WTC11 (cell line): ENCODE measurements around the gene ZNF205. TPM values are rescaled to one million over a fixed set of nuclear protein-coding genes. Genes with fewer than 3 reads are reported as not detected.
"Not testable (repeated sequence)": the region's sequence is repeated elsewhere in the genome, so short reads cannot be mapped to it uniquely, and the experiment has no call there.

ENCODE experiments used
- ATAC-seq: fragments of 200-7000 bp; cut with Tn5 transposase; 2 replicates; pipeline ENCODE4 v1.10.0; 2021; ENCODE audit warnings: mild to moderate bottlenecking, moderate library complexity
- CTCF ChIA-PET: fragments of 300-600 bp; sonication (Branson Sonifier 250); formaldehyde crosslinking; loops from one replicate; lab custom pipeline; 2021; ENCODE audit warnings: antibody characterized with exemption; lab: Charles Lee
- POLR2A ChIA-PET: fragments of 350-600 bp; sonication (Branson Sonifier 250); formaldehyde crosslinking; loops from one replicate; lab custom pipeline; 2021; ENCODE audit warnings: antibody characterized with exemption; lab: Charles Lee
- DNase-seq: peaks from one replicate; pipeline ENCODE4 v3.0.0; 2021; ENCODE audit warnings: low spot score
- H3K27ac Mint-ChIP-seq: 2 replicates; pipeline ENCODE4 v1.8.0; 2021; ENCODE audit warnings: mixed read lengths
- H3K27me3 Mint-ChIP-seq: 2 replicates; pipeline ENCODE4 v1.8.0; 2021; ENCODE audit warnings: low read depth, mild to moderate bottlenecking, moderate library complexity, mixed read lengths
- H3K36me3 Mint-ChIP-seq: 2 replicates; pipeline ENCODE4 v1.8.0; 2021; ENCODE audit warnings: mixed read lengths
- H3K4me1 Mint-ChIP-seq: 2 replicates; pipeline ENCODE4 v1.8.0; 2022; ENCODE audit warnings: mixed read lengths
- H3K4me3 Mint-ChIP-seq: 2 replicates; pipeline ENCODE4 v1.8.0; 2021; ENCODE audit warnings: mild to moderate bottlenecking, moderate library complexity, mixed read lengths
- H3K9me3 Mint-ChIP-seq: 2 replicates; pipeline ENCODE4 v1.8.0; 2021; ENCODE audit warnings: mixed read lengths
- E2F5 ChIP-seq: sonication (generic); formaldehyde crosslinking; IDR thresholded peaks from 2 replicates; pipeline ENCODE4 v1.8.1; 2022; ENCODE audit warnings: mild to moderate bottlenecking, moderate library complexity, missing genetic modification reagents
- ELF4 ChIP-seq: sonication (generic); formaldehyde crosslinking; IDR thresholded peaks from 2 replicates; pipeline ENCODE4 v1.8.1; 2022; ENCODE audit warnings: low read depth, mild to moderate bottlenecking, moderate library complexity, missing genetic modification reagents
- KAT7 ChIP-seq: sonication (generic); formaldehyde crosslinking; IDR thresholded peaks from 2 replicates; pipeline ENCODE4 v1.8.1; 2023; ENCODE audit warnings: missing genetic modification reagents, mild to moderate bottlenecking, borderline replicate concordance
- SMAD4 ChIP-seq: sonication (generic); formaldehyde crosslinking; IDR thresholded peaks from 2 replicates; pipeline ENCODE4 v1.8.0; 2022; ENCODE audit warnings: mild to moderate bottlenecking, missing genetic modification reagents
- SP1 ChIP-seq: sonication (generic); formaldehyde crosslinking; conservative IDR thresholded peaks from 2 replicates; pipeline ENCODE4 v1.8.1; 2022; ENCODE audit warnings: missing genetic modification reagents
- TCF7 ChIP-seq: sonication (generic); formaldehyde crosslinking; IDR thresholded peaks from 2 replicates; pipeline ENCODE4 v1.8.0; 2022; ENCODE audit warnings: mild to moderate bottlenecking, low read depth, missing genetic modification reagents, moderate library complexity
- ZNF263 ChIP-seq: sonication (generic); formaldehyde crosslinking; IDR thresholded peaks from 2 replicates; pipeline ENCODE4 v1.8.1; 2022; ENCODE audit warnings: low read depth, mild to moderate bottlenecking, moderate library complexity, missing genetic modification reagents
- ZNF512 ChIP-seq: sonication (generic); formaldehyde crosslinking; IDR thresholded peaks from 2 replicates; pipeline ENCODE4 v1.8.1; 2022; ENCODE audit warnings: missing genetic modification reagents, borderline replicate concordance
- ZNF532 ChIP-seq: fragments of 250-450 bp; sonication (Bioruptor Pico); IDR thresholded peaks from 2 replicates; pipeline ENCODE4 v1.9.0; 2021; ENCODE audit warnings: mild to moderate bottlenecking, borderline replicate concordance
- total RNA-seq: library from RNA; stranded (reverse); gene quantifications from 3 replicates; pipeline ENCODE4 v1.2.3, GENCODE V29; 2021

ZNF205 gene
- total RNA-seq, 1 experiment from 2014 or later = 22.7 TPM

- no peak for TF ChIP-seq ZNF532 (CRISPR knock-in tag)
These were observed 52.9 kb downstream of the ZNF205 start (continued) for GRCh38 chr16:3165111-3165822.

- no peak for TF ChIP-seq ZNF263 (CRISPR knock-in tag)
- TF ChIP-seq ZNF512 = no peak
- no peak for TF ChIP-seq SP1 (CRISPR knock-in tag)
- no peak for TF ChIP-seq SMAD4 (CRISPR knock-in tag)
- no peak for TF ChIP-seq ELF4 (CRISPR knock-in tag)
- no peak for TF ChIP-seq KAT7
- no peak for TF ChIP-seq E2F5 (CRISPR knock-in tag)
- no peak for TF ChIP-seq TCF7 (CRISPR knock-in tag)
- ATAC-seq (no peak), DNase-seq (no peak)
- ChIA-PET POLR2A (no interaction called here), CTCF (interaction anchor here (0.6 to 2.4 kb wide), 13 partner anchors 8 to 146 kb away, joined by 3 to 27 read pairs (median 4); partner anchors contain the start of genes TNFRSF12A and ZNF213)
- H3K27me3 Mint-ChIP-seq = peaks cover 45% of the 10 kb centered on the region
- no peak overlapping the region for H3K4me3 Mint-ChIP-seq
- H3K4me1 Mint-ChIP-seq = peaks cover 11% of the 10 kb centered on the region
- H3K36me3 Mint-ChIP-seq = no peaks in the 10 kb centered on the region
- peaks cover 11% of the 10 kb centered on the region for H3K9me3 Mint-ChIP-seq
- no peak overlapping the region for H3K27ac Mint-ChIP-seq
These were observed 54.1 kb downstream of the ZNF205 start for GRCh38 chr16:3166505-3166886.

- not testable (repeated sequence) for H3K27ac Mint-ChIP-seq, H3K36me3 Mint-ChIP-seq, DNase-seq, ATAC-seq, H3K4me3 Mint-ChIP-seq
- POLR2A ChIA-PET = interaction anchor here (1.4 kb wide), 1 partner anchor 34 kb away, joined by 3 read pairs; the partner anchor contains the start of gene ZNF213
- Mint-ChIP-seq H3K4me1 (peaks cover 18% of the 10 kb centered on the region), H3K9me3 (peaks cover 11% of the 10 kb centered on the region), H3K27me3 (peaks cover 53% of the 10 kb centered on the region)
- CTCF ChIA-PET = interaction anchor here (0.9 to 9.7 kb wide), 5 partner anchors 10 to 60 kb away, joined by 4 to 95 read pairs (median 17); no protein-coding TSS in a partner anchor
These were observed 56.3 kb downstream of the ZNF205 start for GRCh38 chr16:3168729-3169128.

Other genes with a start within 250 kb of the ZNF205 start
- gene FLYWCH2, start 229.4 kb upstream of the ZNF205 start, total RNA-seq = 19.7 to 25.0 TPM (median 20.7 TPM) in 3 replicates
- gene FLYWCH1, start 200.7 kb upstream of the ZNF205 start, total RNA-seq = 27.2 to 34.2 TPM (median 32.6 TPM) in 3 replicates
- gene KREMEN2, start 148.3 kb upstream of the ZNF205 start, total RNA-seq = 7.5 to 8.6 TPM (median 8.5 TPM) in 3 replicates
- 21.1 to 32.4 TPM (median 21.5 TPM) in 3 replicates for gene PAQR4, start 143.2 kb upstream of the ZNF205 start, total RNA-seq
- 102 to 120 TPM (median 113 TPM) in 3 replicates for gene PKMYT1, start 132.1 kb upstream of the ZNF205 start, total RNA-seq
- 0.87 to 1.1 TPM (median 0.92 TPM) in 3 replicates for gene CLDN9, start 99.7 kb upstream of the ZNF205 start, total RNA-seq
- 746 to 778 TPM (median 775 TPM) in 3 replicates for gene CLDN6, start 94.4 kb upstream of the ZNF205 start, total RNA-seq
- 78.9 to 87.0 TPM (median 79.5 TPM) in 3 replicates for gene TNFRSF12A, start 92.2 kb upstream of the ZNF205 start, total RNA-seq
- 76.0 to 84.0 TPM (median 83.2 TPM) in 3 replicates for gene HCFC1R1, start 88.6 kb upstream of the ZNF205 start, total RNA-seq
- gene THOC6, start 88.6 kb upstream of the ZNF205 start, total RNA-seq = 76.5 to 94.2 TPM (median 88.7 TPM) in 3 replicates
- gene BICDL2, start 75.6 kb upstream of the ZNF205 start, total RNA-seq = 27.3 to 28.5 TPM (median 28.2 TPM) in 3 replicates
- 41.2 to 49.0 TPM (median 43.3 TPM) in 3 replicates for gene MMP25, start 66.0 kb upstream of the ZNF205 start, total RNA-seq
- gene IL32, start 46.9 kb upstream of the ZNF205 start, total RNA-seq = 3.5 to 4.7 TPM (median 3.6 TPM) in 3 replicates
- gene ZSCAN10, start 13.3 kb upstream of the ZNF205 start, total RNA-seq = 263 to 286 TPM (median 271 TPM) in 3 replicates
- gene ZNF213, start 22.4 kb downstream of the ZNF205 start, total RNA-seq = 8.9 to 11.6 TPM (median 10.3 TPM) in 3 replicates
- gene OR1F1, start 75.6 kb downstream of the ZNF205 start, total RNA-seq = 0.27 to 0.46 TPM (median 0.44 TPM) in 3 replicates
- 6.8 to 9.7 TPM (median 7.2 TPM) in 3 replicates for gene ZNF200, start 122.6 kb downstream of the ZNF205 start, total RNA-seq
- gene MEFV, start 144.0 kb downstream of the ZNF205 start, total RNA-seq = 0.09 to 0.21 TPM (median 0.14 TPM) in 3 replicates
- 24.9 to 29.5 TPM (median 27.8 TPM) in 3 replicates for gene ZNF263, start 170.9 kb downstream of the ZNF205 start, total RNA-seq
- 5.3 to 7.4 TPM (median 7.0 TPM) in 3 replicates for gene TIGD7, start 192.8 kb downstream of the ZNF205 start, total RNA-seq
- 21.8 to 31.5 TPM (median 23.5 TPM) in 3 replicates for gene ZNF75A, start 192.9 kb downstream of the ZNF205 start, total RNA-seq
- gene OR2C1, start 243.3 kb downstream of the ZNF205 start, total RNA-seq = not detected in 3 replicates